Fibroblast of villous mesenchyme (primary cell): Measurements from ENCODE around the gene SPEN. TPM values are rescaled to one million over a fixed set of nuclear protein-coding genes. Genes with fewer than 3 reads are reported as not detected.

Source experiments
- DNase-seq: peaks from one replicate; pipeline ENCODE4 v3.0.0-alpha.2; 2010; ENCODE audit warnings: low read depth
- H3K4me3 ChIP-seq: 2 replicates; pipeline ENCODE4 v1.5.1; 2011; ENCODE audit warnings: low read depth, mild to moderate bottlenecking, low read length
- CTCF ChIP-seq: IDR thresholded peaks from 2 replicates; pipeline ENCODE4 v1.5.1; 2012; ENCODE audit warnings: low read depth, mild to moderate bottlenecking, low read length; ENCODE audit not compliant: insufficient read depth
- total RNA-seq: library from RNA; depleted of rRNA; stranded (reverse); fragments of >200 nt; gene quantifications from 2 replicates; pipeline ENCODE4 v1.2.3, GENCODE V29; 2012

SPEN gene
- total RNA-seq, 1 donor: 30.2 TPM

GRCh38 chr1:15847893-15848142 is 311 bp downstream of the SPEN start:
- no peak for DNase-seq
- peak overlapping the region; percentile 97 for H3K4me3 ChIP-seq
- TF ChIP-seq CTCF: no peak

- peak; percentile 37 for DNase-seq
- TF ChIP-seq CTCF: no peak
- peak overlapping the region; percentile 97 for H3K4me3 ChIP-seq
These were observed 829 bp downstream of the SPEN start for GRCh38 chr1:15848143-15848928.

GRCh38 chr1:15848929-15849774 is 1.6 kb downstream of the SPEN start:
- H3K4me3 ChIP-seq: peak overlapping the region; percentile 97
- TF ChIP-seq CTCF: no peak
- peak; percentile 92 for DNase-seq

GRCh38 chr1:15849775-15850324 is 2.3 kb downstream of the SPEN start:
- no peak for TF ChIP-seq CTCF
- peak; percentile 79 for DNase-seq
- H3K4me3 ChIP-seq: peak overlapping the region; percentile 97

GRCh38 chr1:15850471-15851001 is 3.0 kb downstream of the SPEN start:
- peak; percentile 24 for DNase-seq
- H3K4me3 ChIP-seq: peak overlapping the region; percentile 97
- no peak for TF ChIP-seq CTCF

- no peak for TF ChIP-seq CTCF
- DNase-seq: no peak
- no peak overlapping the region for H3K4me3 ChIP-seq
These were observed 3.9 kb downstream of the SPEN start for GRCh38 chr1:15851210-15852035.
